Renal pelvis (tissue), 4 donors: ENCODE data around the gene NRARP. TPM values are rescaled to one million over a fixed set of nuclear protein-coding genes. Genes with fewer than 3 reads are reported as not detected.

ENCODE experiments used
- DNase-seq: peaks from one replicate; pipeline ENCODE4 v3.0.0-alpha.2; 2013
- polyA plus RNA-seq, 3 donors: library from polyadenylated mRNA; unstranded; fragments of 120-200 nt; gene quantifications; one replicate each; pipeline ENCODE4 v1.2.1, GENCODE V29; 2013; ENCODE audit not compliant: insufficient read length in 3 of 3

NRARP gene
- polyA plus RNA-seq, 3 donors, result 7.4 to 9.7 (median 8.5) TPM

DNA sequence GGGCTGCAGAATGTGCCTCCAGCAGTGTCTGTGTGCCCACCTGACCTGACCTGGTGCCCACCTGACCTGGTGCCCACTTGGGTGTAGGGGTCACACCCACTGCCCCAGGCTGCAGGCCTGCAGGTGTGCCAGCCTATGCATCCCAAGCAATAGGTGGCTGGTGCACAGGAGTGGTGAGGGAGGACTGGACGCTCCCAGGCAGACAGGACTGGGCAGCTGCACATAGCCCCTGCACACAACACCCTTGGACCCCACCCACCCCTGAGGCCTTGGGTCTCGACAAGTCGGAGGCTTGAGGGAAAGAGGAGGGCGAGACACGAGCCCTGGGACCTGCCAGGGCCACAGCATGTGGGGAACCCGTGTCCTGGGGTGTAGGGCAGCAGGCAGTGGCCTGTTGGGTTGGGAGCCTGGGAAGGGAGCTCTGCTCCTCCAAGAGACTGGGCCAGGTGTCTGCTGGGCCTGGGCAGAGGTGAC is 10.8 kb upstream of the NRARP start:
- no peak for DNase-seq

- no peak for DNase-seq
These were observed 10.1 kb upstream of the NRARP start for GRCh38 chr9:137311986-137312851.

- no peak for DNase-seq
These were observed 9.3 kb upstream of the NRARP start for GRCh38 chr9:137311171-137311985.

- no peak for DNase-seq
These were observed 8.3 kb upstream of the NRARP start for GRCh38 chr9:137310189-137311052.

- no peak for DNase-seq
These were observed 7.5 kb upstream of the NRARP start for GRCh38 chr9:137309368-137310188.

- no peak for DNase-seq
These were observed 6.1 kb upstream of the NRARP start for GRCh38 chr9:137308057-137308619.

DNA sequence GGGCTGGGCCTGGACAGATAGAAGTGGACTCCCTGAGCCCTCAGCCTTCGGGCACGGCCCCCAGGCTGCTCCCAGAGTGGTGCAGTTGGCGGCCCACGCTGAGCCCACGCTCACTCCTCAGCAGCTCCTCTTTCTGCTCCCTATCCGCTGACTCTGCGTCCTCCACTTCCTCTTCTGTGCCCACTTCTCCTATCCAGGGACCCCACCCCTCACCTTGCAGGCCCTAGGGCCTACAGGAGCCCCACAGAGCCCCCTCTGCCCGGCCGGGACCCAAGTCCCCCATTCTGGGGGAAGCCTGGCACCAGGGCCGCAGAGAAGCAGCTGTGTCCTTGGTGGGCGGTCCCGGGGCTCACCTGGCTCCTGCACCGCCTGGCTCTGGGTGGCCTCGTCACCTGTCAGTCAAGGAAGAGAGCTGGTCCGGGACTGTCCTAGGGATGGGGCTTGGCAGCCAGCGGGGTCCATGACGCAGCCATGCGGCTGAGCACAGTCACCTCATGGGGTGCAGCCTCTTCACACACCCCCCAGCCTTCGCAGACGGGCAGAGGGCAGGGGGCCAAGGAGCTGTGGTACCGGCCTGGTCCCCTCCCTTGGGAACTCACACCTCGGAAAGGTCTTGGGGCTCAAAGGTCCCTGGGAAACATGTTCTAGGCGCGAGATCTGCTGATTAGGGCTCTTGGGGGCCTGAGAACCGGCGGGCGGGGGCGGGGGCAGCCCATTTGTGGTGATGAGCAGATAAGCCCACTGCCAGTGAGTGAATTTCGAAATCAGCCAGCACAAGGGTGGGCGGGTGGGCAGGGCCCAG is 5.4 kb upstream of the NRARP start:
- DNase-seq, result no peak

DNA sequence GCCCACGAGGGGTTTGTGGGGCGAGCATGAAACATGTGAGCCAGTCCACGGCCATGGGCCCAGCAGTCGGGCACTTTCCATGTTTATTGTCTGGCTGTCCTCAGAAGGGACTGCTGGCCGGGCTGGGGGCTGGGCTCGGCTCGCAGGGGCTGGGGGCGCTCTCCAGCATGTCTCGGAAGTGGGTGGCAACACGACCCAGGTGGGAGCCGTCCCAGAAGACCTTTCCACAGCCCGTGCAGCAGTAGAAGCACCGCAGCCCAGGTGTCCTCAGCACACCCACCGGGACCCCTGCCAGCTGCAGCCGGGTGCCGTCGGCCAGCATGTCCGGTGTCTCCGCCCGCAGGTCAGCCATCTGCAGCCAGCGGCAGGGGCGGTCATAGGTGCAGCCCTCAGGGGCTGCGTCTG is 4.8 kb upstream of the NRARP start:
- no peak for DNase-seq

- DNase-seq, result no peak
These were observed 4.2 kb upstream of the NRARP start for GRCh38 chr9:137306066-137306849.

DNA sequence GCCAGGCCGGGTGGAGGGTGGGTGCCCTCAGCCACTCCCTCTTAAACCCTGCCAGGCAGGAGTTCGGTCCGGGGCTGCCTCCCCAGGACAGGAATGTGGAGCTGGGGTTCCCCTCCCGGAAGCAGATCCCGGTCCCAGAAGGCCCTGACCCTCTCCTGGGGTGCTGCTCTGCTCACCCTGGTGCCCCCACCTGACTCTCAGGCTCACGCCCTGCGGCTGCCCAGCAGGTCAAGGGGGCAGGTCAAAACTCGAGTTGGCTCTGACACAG is 3.7 kb upstream of the NRARP start:
- no peak for DNase-seq

DNA sequence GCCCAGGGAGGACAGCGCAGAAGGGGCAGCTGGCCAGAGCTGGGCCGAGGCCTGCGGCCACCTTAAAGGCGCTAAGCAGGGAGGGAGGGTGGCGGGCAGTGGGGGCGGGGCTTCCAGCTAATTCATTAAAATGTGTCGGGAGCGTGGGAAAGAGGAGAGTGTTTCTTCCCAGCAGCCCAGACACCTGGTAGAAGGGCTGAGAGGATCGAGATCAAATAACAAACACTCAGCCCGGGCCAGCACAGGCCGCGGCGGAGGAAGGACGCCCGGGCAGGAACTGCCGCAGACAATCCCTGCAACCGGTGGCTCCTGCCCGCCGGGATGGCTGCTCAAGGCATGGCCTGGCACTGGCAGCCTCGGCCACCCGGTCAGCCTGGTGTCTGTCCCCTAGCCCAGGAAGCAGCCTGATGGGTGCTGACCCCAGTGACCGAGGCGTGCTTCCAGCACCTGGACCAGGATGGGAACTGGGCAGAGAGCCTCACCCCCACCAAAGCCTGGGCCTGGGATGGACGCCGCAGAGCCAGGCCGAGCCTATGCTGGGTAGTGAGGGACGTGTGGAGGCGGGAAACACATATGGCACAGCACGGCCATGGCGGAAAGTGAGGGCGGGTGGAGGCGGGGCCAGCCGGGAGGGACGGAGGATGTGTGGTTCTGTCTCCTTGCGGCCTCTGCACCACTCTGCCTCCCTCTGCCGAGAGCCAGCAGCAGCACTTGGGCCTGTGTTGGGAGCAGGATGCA is 3.2 kb upstream of the NRARP start:
- no peak for DNase-seq

DNA sequence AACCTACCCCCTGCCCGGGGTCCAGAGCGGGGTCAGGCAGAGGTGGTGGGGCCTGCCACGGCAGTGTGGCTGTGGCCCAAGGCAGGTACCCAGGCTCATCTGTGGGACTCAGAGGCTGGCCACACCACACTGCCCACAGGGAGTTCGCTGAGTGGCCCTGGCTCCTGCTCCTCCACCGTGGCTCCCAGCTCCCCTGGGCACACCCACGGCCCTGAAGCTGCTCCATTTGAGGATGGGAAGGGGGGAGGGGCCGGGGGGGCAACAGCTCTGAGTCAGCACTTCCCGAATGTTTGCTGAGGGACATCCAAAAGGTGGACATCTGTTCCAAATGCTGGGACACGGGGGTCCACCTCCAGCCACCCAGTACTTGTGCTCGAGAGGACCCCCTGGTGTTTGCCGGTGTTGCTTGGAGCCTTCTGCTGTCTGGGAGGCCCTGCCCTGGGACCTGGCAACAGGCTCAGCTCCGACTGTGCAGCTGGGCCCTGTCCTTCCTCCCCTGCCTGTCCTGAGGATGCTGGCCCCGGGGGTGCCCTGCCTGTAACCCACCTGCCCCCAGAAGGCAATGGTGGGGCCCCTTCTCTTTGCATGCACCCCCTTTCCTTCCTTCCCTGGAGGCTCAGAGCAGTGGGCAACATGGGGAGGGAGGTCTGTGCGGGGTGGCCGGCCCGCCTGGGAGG is 2.5 kb upstream of the NRARP start:
- DNase-seq, result no peak

- no peak for DNase-seq
These were observed 1.9 kb upstream of the NRARP start for GRCh38 chr9:137303893-137304382.

- DNase-seq, result no peak
These were observed 1.3 kb upstream of the NRARP start for GRCh38 chr9:137303151-137303892.

DNA sequence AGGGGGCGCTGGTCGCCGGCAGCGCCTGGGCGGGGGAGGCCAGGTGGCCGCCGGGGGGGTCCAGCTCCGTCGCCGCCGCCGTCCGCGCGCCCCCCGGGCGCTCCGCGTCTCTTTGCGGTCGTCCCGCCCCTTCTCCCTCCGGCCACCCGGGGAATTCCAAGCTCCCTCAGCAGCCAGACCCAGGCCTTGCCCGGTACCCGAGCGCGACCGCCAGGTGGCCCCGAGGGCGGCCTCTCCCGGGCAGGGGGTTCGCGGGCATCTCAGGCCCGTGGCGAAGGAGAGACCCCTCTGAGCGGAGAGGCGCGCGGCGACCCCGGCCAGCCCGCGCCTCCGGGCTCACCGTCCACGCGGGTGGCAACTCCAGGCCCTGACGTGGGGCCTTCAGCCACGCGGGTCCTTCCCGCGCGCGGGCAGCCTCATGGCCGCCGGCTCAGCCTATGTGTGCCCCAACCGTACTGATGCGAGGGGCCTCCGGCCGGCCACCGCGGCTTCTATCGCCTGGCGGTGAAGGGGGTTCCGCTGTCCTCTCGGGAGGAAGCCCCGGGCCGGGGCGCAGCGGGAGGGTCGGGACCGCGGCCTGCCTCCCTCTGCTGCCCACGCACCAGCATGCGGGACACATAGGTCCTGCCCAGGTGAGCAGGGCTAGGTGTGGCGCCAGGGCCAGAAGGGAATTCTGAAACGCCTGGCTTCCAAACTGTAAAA is 529 bp upstream of the NRARP start:
- DNase-seq, result no peak
